ENCODE data around the gene PSME2.

PSME2 gene

GRCh38 chr14:24098229-24098926 lies 48.0 kb downstream of the PSME2 start:
- H3K27ac ChIP-seq, result no peak overlapping the region
- TF ChIP-seq CTCF (conservative IDR thresholded peaks at IDR 0.05), result no peak

- no peak overlapping the region for H3K27ac ChIP-seq
- TF ChIP-seq CTCF (conservative IDR thresholded peaks at IDR 0.05), result no peak
These were observed 49.7 kb downstream of the PSME2 start for GRCh38 chr14:24096545-24097181.

- peak overlapping the region; percentile 84 for H3K27ac ChIP-seq
- TF ChIP-seq CTCF (conservative IDR thresholded peaks at IDR 0.05), result no peak
These were observed 50.9 kb downstream of the PSME2 start for GRCh38 chr14:24095271-24096068.

GRCh38 chr14:24094841-24095270 lies 51.6 kb downstream of the PSME2 start:
- TF ChIP-seq CTCF (conservative IDR thresholded peaks at IDR 0.05), result no peak
- peak overlapping the region; percentile 84 for H3K27ac ChIP-seq

GRCh38 chr14:24093901-24094840 lies 52.2 kb downstream of the PSME2 start, which contains the start of gene PCK2:
Gene PCK2, plus strand, starts transcription at chr14:24094311. Its CDS starts 95 bp downstream, at chr14:24094406.
- H3K27ac ChIP-seq, result peak within 1 kb of the TSS; percentile 84
- peak; percentile 15; the same call in 1 of the 2 replicates for TF ChIP-seq CTCF (conservative IDR thresholded peaks at IDR 0.05)
